ENCODE data around the gene CNGB1.
A peak's percentile ranks its signal among the peaks of the same experiment; 100 is the strongest.
"Not testable (repeated sequence)": the region's sequence is repeated elsewhere in the genome, so short reads cannot be mapped to it uniquely, and the experiment has no call there.

CNGB1 gene

GRCh38 chr16:57970970-57971369 is at the start of gene CNGB1:
CNGB1 (minus strand) TSS chr16:57971128; CDS start chr16:57967286, 3,842 bp downstream.
- no peak for DNase-seq (ENCODE audit: low read depth in 1 of 2, low spot score in 1 of 2)

- no peak for DNase-seq (ENCODE audit: low read depth in 1 of 2, low spot score in 1 of 2)
Measured at GRCh38 chr16:58019866-58020538, 49.1 kb upstream of the CNGB1 start.

- no peak for DNase-seq (ENCODE audit: low read depth in 1 of 2, low spot score in 1 of 2)
Measured at GRCh38 chr16:58018803-58019202, 47.9 kb upstream of the CNGB1 start.

GRCh38 chr16:58016840-58017446 is 46.0 kb upstream of the CNGB1 start:
- no peak for DNase-seq (ENCODE audit: low read depth in 1 of 2, low spot score in 1 of 2)

- DNase-seq (ENCODE audit: low read depth in 1 of 2, low spot score in 1 of 2), result no peak
Measured at GRCh38 chr16:58013201-58013956, 42.5 kb upstream of the CNGB1 start.

GRCh38 chr16:58012481-58012880 is 41.6 kb upstream of the CNGB1 start:
- no peak for DNase-seq (ENCODE audit: low read depth in 1 of 2, low spot score in 1 of 2)

- no peak for DNase-seq (ENCODE audit: low read depth in 1 of 2, low spot score in 1 of 2)
Measured at GRCh38 chr16:58011652-58012051, 40.7 kb upstream of the CNGB1 start.

- no peak for DNase-seq (ENCODE audit: low read depth in 1 of 2, low spot score in 1 of 2)
Measured at GRCh38 chr16:58010886-58011285, 40.0 kb upstream of the CNGB1 start.

GRCh38 chr16:58009856-58010416 is 39.0 kb upstream of the CNGB1 start:
- DNase-seq (ENCODE audit: low read depth in 1 of 2, low spot score in 1 of 2), result no peak

GRCh38 chr16:58004736-58005135 is 33.8 kb upstream of the CNGB1 start:
- DNase-seq (ENCODE audit: low read depth in 1 of 2, low spot score in 1 of 2), result not testable (repeated sequence)

GRCh38 chr16:58002936-58003335 is 32.0 kb upstream of the CNGB1 start:
- no peak for DNase-seq (ENCODE audit: low read depth in 1 of 2, low spot score in 1 of 2)

- no peak for DNase-seq (ENCODE audit: low read depth in 1 of 2, low spot score in 1 of 2)
Measured at GRCh38 chr16:58002416-58002800, 31.5 kb upstream of the CNGB1 start.

- DNase-seq (ENCODE audit: low read depth in 1 of 2, low spot score in 1 of 2), result no peak
Measured at GRCh38 chr16:58001781-58002415, 31.0 kb upstream of the CNGB1 start.

GRCh38 chr16:58000706-58001676 is 30.1 kb upstream of the CNGB1 start, which contains the start of gene USB1:
USB1 (plus strand) TSS chr16:58001407; CDS start chr16:58001484, 77 bp downstream.
- DNase-seq (ENCODE audit: low read depth in 1 of 2, low spot score in 1 of 2), result peak; percentile 65 to 78

GRCh38 chr16:57999971-58000705 is 29.2 kb upstream of the CNGB1 start, which contains the start of gene ZNF319:
ZNF319 (minus strand) TSS chr16:58000672; CDS start chr16:57998265, 2,407 bp downstream.
- DNase-seq (ENCODE audit: low read depth in 1 of 2, low spot score in 1 of 2), result no peak

- no peak for DNase-seq (ENCODE audit: low read depth in 1 of 2, low spot score in 1 of 2)
Measured at GRCh38 chr16:57999366-57999970, 28.5 kb upstream of the CNGB1 start.

- DNase-seq (ENCODE audit: low read depth in 1 of 2, low spot score in 1 of 2), result no peak
Measured at GRCh38 chr16:57998992-57999365, 28.1 kb upstream of the CNGB1 start.

- peak in 1 of 2 donors; percentile 33 for DNase-seq (ENCODE audit: low read depth in 1 of 2, low spot score in 1 of 2)
Measured at GRCh38 chr16:57998486-57998885, 27.6 kb upstream of the CNGB1 start.
